Mesenchymal stem cell (in vitro differentiated cells and primary cell): ENCODE results near the gene UTY.
A peak's percentile ranks its signal among the peaks of the same experiment; 100 is the strongest.

Experiments
- DNase-seq: peaks from one replicate; pipeline ENCODE4 v3.0.0-alpha.2; 2013
- H2AFZ ChIP-seq: one replicate; pipeline ENCODE4 v1.6.1; 2013; ENCODE audit warnings: low read depth, mild to moderate bottlenecking, control low read depth, inconsistent platforms, low read length, moderate library complexity
- H2AK5ac ChIP-seq: 2 replicates; pipeline ENCODE4 v1.6.1; 2013; ENCODE audit warnings: low read length, moderate library complexity, mild to moderate bottlenecking, inconsistent platforms; ENCODE audit not compliant: severe bottlenecking
- H2BK120ac ChIP-seq: one replicate; pipeline ENCODE4 v1.6.1; 2013; ENCODE audit warnings: low read depth, mild to moderate bottlenecking, inconsistent platforms, low read length, moderate library complexity
- H2BK12ac ChIP-seq, 2 experiments: one replicate each; pipeline ENCODE4 v1.6.1; 2013; ENCODE audit warnings: inconsistent platforms in 2 of 2, low read length in 2 of 2, mild to moderate bottlenecking in 2 of 2, moderate library complexity in 2 of 2, control low read depth in 1 of 2
- H2BK15ac ChIP-seq: one replicate; pipeline ENCODE4 v1.6.1; 2013; ENCODE audit warnings: mild to moderate bottlenecking, low read depth, inconsistent platforms; ENCODE audit not compliant: poor library complexity, severe bottlenecking
- H2BK5ac ChIP-seq: 2 replicates; pipeline ENCODE4 v1.6.1; 2013; ENCODE audit warnings: low read depth, mild to moderate bottlenecking, low read length, control low read depth, inconsistent platforms; ENCODE audit not compliant: poor library complexity, severe bottlenecking
- H3K14ac ChIP-seq, 2 experiments: one replicate each; pipeline ENCODE4 v1.6.1; 2013; ENCODE audit warnings: inconsistent platforms in 2 of 2, low read length in 2 of 2, control low read depth in 1 of 2, mild to moderate bottlenecking in 1 of 2, moderate library complexity in 1 of 2
- H3K18ac ChIP-seq, 2 experiments: one replicate each; pipeline ENCODE4 v1.6.1; 2013; ENCODE audit warnings: inconsistent platforms in 2 of 2, low read length in 2 of 2, control low read depth in 1 of 2, low read depth in 1 of 2, mild to moderate bottlenecking in 1 of 2
- H3K23ac ChIP-seq, 2 experiments: one replicate each; pipeline ENCODE4 v1.6.1; 2013; ENCODE audit warnings: inconsistent platforms in 2 of 2, low read length in 2 of 2, mild to moderate bottlenecking in 2 of 2, moderate library complexity in 2 of 2, control low read depth in 1 of 2
- H3K27ac ChIP-seq: 2 replicates; pipeline ENCODE4 v1.5.1; 2013; ENCODE audit warnings: mild to moderate bottlenecking, moderate library complexity, low read length, control low read depth, inconsistent platforms; ENCODE audit not compliant: poor library complexity, severe bottlenecking
- H3K27me3 ChIP-seq, 2 experiments: 2 replicates each; pipeline versions ENCODE4 v1.6.1 to v1.7.0; 2013; ENCODE audit warnings: low read length in 2 of 2, mild to moderate bottlenecking in 2 of 2, moderate library complexity in 2 of 2, control low read depth in 1 of 2, inconsistent platforms in 1 of 2; ENCODE audit not compliant: control insufficient read depth in 1 of 2, insufficient read depth in 1 of 2
- H3K36me3 ChIP-seq, 2 experiments: 2 replicates each; pipeline versions ENCODE4 v1.6.1 to v1.7.0; 2013; ENCODE audit warnings: low read length in 2 of 2, control low read depth in 1 of 2, inconsistent platforms in 1 of 2, low read depth in 1 of 2, mild to moderate bottlenecking in 1 of 2; ENCODE audit not compliant: insufficient read depth in 2 of 2, control insufficient read depth in 1 of 2
- H3K4ac ChIP-seq, 2 experiments: one replicate each; pipeline ENCODE4 v1.6.1; 2013; ENCODE audit warnings: inconsistent platforms in 2 of 2, low read length in 2 of 2, mild to moderate bottlenecking in 2 of 2, moderate library complexity in 2 of 2, control low read depth in 1 of 2, low read depth in 1 of 2
- H3K4me1 ChIP-seq: 2 replicates; pipeline ENCODE4 v1.6.1; 2013; ENCODE audit warnings: low read depth, low read length, control low read depth; ENCODE audit not compliant: control insufficient read depth, insufficient read depth
- H3K4me2 ChIP-seq: 2 replicates; pipeline ENCODE4 v1.6.1; 2013; ENCODE audit warnings: low read length, mild to moderate bottlenecking, inconsistent platforms; ENCODE audit not compliant: poor library complexity, severe bottlenecking
- H3K4me3 ChIP-seq, 2 experiments: 2 replicates each; pipeline versions ENCODE4 v1.5.1 to v1.7.0; 2013; ENCODE audit warnings: low read length in 2 of 2, mild to moderate bottlenecking in 2 of 2, control low read depth in 1 of 2, low read depth in 1 of 2; ENCODE audit not compliant: insufficient read depth in 1 of 2
- H3K79me1 ChIP-seq: replicated peaks from 2 replicates; pipeline ENCODE4 v1.6.1; 2013; ENCODE audit warnings: mild to moderate bottlenecking, control low read depth, low read length, inconsistent platforms; ENCODE audit not compliant: poor library complexity, severe bottlenecking
- H3K9ac ChIP-seq: 2 replicates; pipeline ENCODE4 v1.7.0; 2013; ENCODE audit warnings: mild to moderate bottlenecking, low read length, moderate library complexity
- H3K9me3 ChIP-seq: 2 replicates; pipeline ENCODE4 v1.7.0; 2013; ENCODE audit warnings: mild to moderate bottlenecking, low read length; ENCODE audit not compliant: control insufficient read depth
- H4K8ac ChIP-seq: one replicate; pipeline ENCODE4 v1.6.1; 2013; ENCODE audit warnings: inconsistent platforms, mild to moderate bottlenecking, low read length, moderate library complexity
- H4K91ac ChIP-seq: one replicate; pipeline ENCODE4 v1.6.1; 2013; ENCODE audit warnings: mild to moderate bottlenecking, low read length, inconsistent platforms
- WGBS: methylation state at CpG from one replicate; pipeline ENCODE4 v1.1.7; 2013; ENCODE audit warnings: mixed read lengths; 5-methylcytosine and 5-hydroxymethylcytosine counted together

Gene UTY

DNA sequence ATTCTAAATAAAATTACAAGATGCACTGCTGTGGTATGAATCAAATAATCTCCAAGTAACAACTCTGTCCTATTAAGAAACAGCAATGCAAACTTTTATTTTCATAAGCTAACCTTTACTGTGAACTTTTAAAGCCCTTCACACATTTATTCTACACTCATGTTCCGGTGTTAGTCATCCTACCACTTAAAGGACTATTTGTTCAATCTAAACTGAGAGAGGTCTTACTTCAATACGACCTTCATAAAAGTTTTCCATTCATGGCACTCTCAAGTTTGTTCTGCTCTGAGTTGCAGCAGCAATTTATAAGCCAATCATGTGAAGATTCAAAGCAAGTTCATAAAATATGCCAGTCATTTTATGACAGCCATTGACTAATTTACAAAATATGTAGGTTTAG lies 4.8 kb downstream of the UTY start:
- no peak overlapping the region for H3K9ac ChIP-seq
- no peaks in the 10 kb centered on the region for H3K79me1 ChIP-seq
- H3K4me2 ChIP-seq: no peak overlapping the region
- no peak overlapping the region for H2BK5ac ChIP-seq
- H3K4me1 ChIP-seq: peaks cover 2% of the 10 kb centered on the region
- no peak overlapping the region for H3K14ac ChIP-seq
- no peak overlapping the region for H3K27ac ChIP-seq
- no peak overlapping the region for H2BK120ac ChIP-seq
- H3K27me3 ChIP-seq: no peaks in the 10 kb centered on the region
- H2BK12ac ChIP-seq: no peak overlapping the region
- no peak overlapping the region for H4K8ac ChIP-seq
- H3K18ac ChIP-seq: no peak overlapping the region
- no peak overlapping the region for H3K23ac ChIP-seq
- no peak overlapping the region for H2AFZ ChIP-seq
- no peak overlapping the region for H2AK5ac ChIP-seq
- 17% methylated on average over 1 of the region's 2 CpGs for WGBS
- DNase-seq: peak; percentile 63
- no peak overlapping the region for H4K91ac ChIP-seq
- no peak overlapping the region for H3K4ac ChIP-seq
- H3K36me3 ChIP-seq: peaks cover 0 to 3% of the 10 kb centered on the region in 2 experiments
- H3K9me3 ChIP-seq: no peaks in the 10 kb centered on the region
- H2BK15ac ChIP-seq: no peak overlapping the region
- H3K4me3 ChIP-seq: no peak overlapping the region

DNA sequence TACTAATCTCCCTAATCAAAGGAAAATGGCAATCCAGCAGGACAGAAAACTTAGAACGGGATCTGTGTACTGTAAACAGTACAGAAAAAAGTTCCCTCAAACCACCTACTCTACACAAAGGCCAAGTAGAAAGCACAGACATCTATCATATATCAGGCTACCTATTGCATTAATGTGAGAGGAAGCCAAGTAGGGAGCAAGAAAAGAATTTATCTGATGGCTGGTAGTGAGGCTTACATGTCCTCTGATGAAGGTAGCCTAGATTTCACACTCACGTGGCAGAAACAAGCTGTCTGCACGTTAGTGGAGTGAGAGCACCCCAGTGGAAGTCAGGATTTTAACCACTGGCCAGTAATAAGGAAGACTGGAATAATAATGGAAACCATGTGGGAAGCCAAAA lies 28.3 kb downstream of the UTY start:
- Histone ChIP-seq H2BK12ac (no peak overlapping the region), H3K4me1 (no peaks in the 10 kb centered on the region), H3K4me2 (no peak overlapping the region), H3K27me3 (no peaks in the 10 kb centered on the region), H3K14ac (no peak overlapping the region), H2AFZ (no peak overlapping the region), H3K79me1 (peaks cover 1% of the 10 kb centered on the region), H4K91ac (no peak overlapping the region), H2BK120ac (no peak overlapping the region), H2BK15ac (no peak overlapping the region), H3K9ac (no peak overlapping the region), H3K27ac (no peak overlapping the region), H3K36me3 (no peaks in the 10 kb centered on the region), H3K18ac (no peak overlapping the region), H2AK5ac (no peak overlapping the region), H2BK5ac (no peak overlapping the region), H3K23ac (no peak overlapping the region), H4K8ac (no peak overlapping the region), H3K4me3 (no peak overlapping the region), H3K9me3 (no peaks in the 10 kb centered on the region), H3K4ac (no peak overlapping the region)
- no CpG with 5 or more reads among the region's 3 CpGs for WGBS
- no peak for DNase-seq

DNA sequence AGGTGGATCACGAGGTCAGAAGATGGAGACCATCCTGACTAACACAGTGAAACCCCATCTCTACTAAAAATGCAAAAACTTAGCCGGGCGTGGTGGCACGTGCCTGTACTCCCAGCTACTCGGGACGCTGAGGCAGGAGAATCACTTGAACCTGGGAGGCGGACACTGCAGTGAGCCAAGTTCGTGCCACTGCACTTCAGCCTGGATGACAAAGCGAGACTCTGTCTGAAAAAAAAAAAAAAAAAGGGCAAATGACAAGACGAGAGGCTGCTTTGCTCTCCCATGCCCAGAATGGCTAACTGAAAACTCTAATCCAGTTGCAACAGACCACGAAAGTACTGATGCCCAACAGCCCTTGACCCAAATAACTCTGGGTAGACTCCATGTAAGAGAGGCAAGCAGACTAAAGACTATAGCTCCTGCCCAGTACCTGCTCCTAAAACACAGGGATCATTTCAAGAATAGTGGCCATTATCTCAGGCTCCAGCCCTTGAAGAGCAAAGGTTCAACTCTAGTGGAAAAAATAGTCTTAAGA lies 29.2 kb downstream of the UTY start:
- H3K4me3 ChIP-seq: no peak overlapping the region
- H2BK12ac ChIP-seq: no peak overlapping the region
- no peaks in the 10 kb centered on the region for H3K36me3 ChIP-seq
- no peak overlapping the region for H3K27ac ChIP-seq
- H4K8ac ChIP-seq: no peak overlapping the region
- H2AK5ac ChIP-seq: no peak overlapping the region
- WGBS: 92% methylated on average over 7 of the region's 11 CpGs
- H2AFZ ChIP-seq: no peak overlapping the region
- H2BK5ac ChIP-seq: no peak overlapping the region
- no peak overlapping the region for H3K4me2 ChIP-seq
- no peak overlapping the region for H3K18ac ChIP-seq
- no peak overlapping the region for H4K91ac ChIP-seq
- no peak overlapping the region for H2BK120ac ChIP-seq
- H3K14ac ChIP-seq: no peak overlapping the region
- no peak overlapping the region for H3K9ac ChIP-seq
- H3K4ac ChIP-seq: no peak overlapping the region
- no peak for DNase-seq
- H3K23ac ChIP-seq: no peak overlapping the region
- H3K79me1 ChIP-seq: no peaks in the 10 kb centered on the region
- no peak overlapping the region for H2BK15ac ChIP-seq
- no peaks in the 10 kb centered on the region for H3K27me3 ChIP-seq
- H3K9me3 ChIP-seq: no peaks in the 10 kb centered on the region
- H3K4me1 ChIP-seq: no peaks in the 10 kb centered on the region

DNA sequence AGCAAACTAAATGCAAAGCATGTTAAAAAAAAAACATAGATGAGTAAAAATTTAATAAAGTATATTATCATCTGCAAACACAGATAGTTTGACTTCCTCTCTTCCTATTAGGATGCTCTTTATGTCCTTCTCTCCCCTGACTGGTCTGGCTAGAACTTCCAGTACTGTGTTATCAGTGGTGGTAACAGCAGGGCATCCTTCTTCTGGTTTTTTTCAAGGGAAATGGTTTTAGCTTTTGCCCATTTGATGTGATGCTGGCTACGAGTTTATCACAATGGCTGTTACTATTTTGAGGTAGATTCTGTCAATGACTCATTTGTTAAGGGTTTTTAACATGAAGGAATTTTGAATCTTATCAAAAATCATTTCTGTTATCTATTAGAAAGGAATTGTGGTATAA lies 34.3 kb downstream of the UTY start:
- WGBS: no CpG with 5 or more reads among the region's 1 CpG

More for the DNA sequence above, 34.3 kb downstream of the UTY start:
- Histone ChIP-seq H3K4ac (no peak overlapping the region), H4K8ac (no peak overlapping the region), H3K27ac (no peak overlapping the region), H2BK15ac (no peak overlapping the region), H3K27me3 (no peaks in the 10 kb centered on the region), H3K4me2 (no peak overlapping the region), H3K14ac (no peak overlapping the region), H2AK5ac (no peak overlapping the region), H3K36me3 (no peaks in the 10 kb centered on the region), H3K23ac (no peak overlapping the region), H3K4me3 (no peak overlapping the region), H4K91ac (no peak overlapping the region), H3K9me3 (no peaks in the 10 kb centered on the region), H2AFZ (no peak overlapping the region), H3K18ac (no peak overlapping the region), H2BK120ac (no peak overlapping the region), H3K79me1 (no peaks in the 10 kb centered on the region), H2BK12ac (no peak overlapping the region), H2BK5ac (no peak overlapping the region), H3K4me1 (no peaks in the 10 kb centered on the region), H3K9ac (no peak overlapping the region)
- DNase-seq: no peak
